Calu3 (cell line): ENCODE measurements around the gene GINS1. TPM values are rescaled to one million over a fixed set of nuclear protein-coding genes. Genes with fewer than 3 reads are reported as not detected.

Experiments used
- BruUV-seq: library from RNA; stranded (reverse); fragments of 400-500 nt; replicated peaks from 2 replicates; lab custom pipeline; 2021; lab: Mats Ljungman, UMichigan
- CTCF ChIA-PET: fragments of 300-600 bp; sonication (Branson Sonifier 250); formaldehyde crosslinking; loops from one replicate; lab custom pipeline; 2022; ENCODE audit warnings: antibody characterized with exemption; lab: Charles Lee
- DNase-seq: peaks from one replicate; pipeline ENCODE4 v3.0.0; 2022
- H3K27ac Mint-ChIP-seq: one replicate; pipeline ENCODE4 v1.8.0; 2022; ENCODE audit warnings: mixed read lengths; ENCODE audit not compliant: unreplicated experiment
- H3K27me3 Mint-ChIP-seq: one replicate; pipeline ENCODE4 v1.8.0; 2022; ENCODE audit warnings: mixed read lengths; ENCODE audit not compliant: unreplicated experiment
- H3K36me3 Mint-ChIP-seq: one replicate; pipeline ENCODE4 v1.8.0; 2022; ENCODE audit warnings: mild to moderate bottlenecking, moderate library complexity, mixed read lengths; ENCODE audit not compliant: insufficient read depth, unreplicated experiment
- H3K4me1 Mint-ChIP-seq: one replicate; pipeline ENCODE4 v1.8.0; 2022; ENCODE audit warnings: mild to moderate bottlenecking, low read depth, mixed read lengths; ENCODE audit not compliant: unreplicated experiment
- H3K4me3 Mint-ChIP-seq: one replicate; pipeline ENCODE4 v1.8.0; 2022; ENCODE audit warnings: mild to moderate bottlenecking, low read depth, moderate library complexity, mixed read lengths; ENCODE audit not compliant: unreplicated experiment
- H3K9me3 Mint-ChIP-seq: one replicate; pipeline ENCODE4 v1.8.0; 2022; ENCODE audit warnings: low read depth, mixed read lengths; ENCODE audit not compliant: unreplicated experiment
- CTCF ChIP-seq: fragments of 200-600 bp; IDR thresholded peaks from one replicate; pipeline ENCODE4 v1.8.0; 2022; ENCODE audit warnings: antibody characterized with exemption; ENCODE audit not compliant: unreplicated experiment
- intact Hi-C: fragments of 100-400 bp; cut with micrococcal nuclease; formaldehyde crosslinking; loops from one replicate; pipeline ENCODE4 v1.10.0; 2022; ENCODE audit not compliant: unreplicated experiment
- total RNA-seq: library from RNA; stranded (reverse); gene quantifications from 2 replicates; pipeline ENCODE4 v1.2.3, GENCODE V29; 2022

Gene GINS1
- total RNA-seq, 1 experiment from 2014 or later: 10.3 TPM

- intact Hi-C loops: no loop called here
- no peaks in the 10 kb centered on the region for H3K36me3 Mint-ChIP-seq
- TF ChIP-seq CTCF: no peak
- no peak overlapping the region for H3K4me3 Mint-ChIP-seq
- no peaks in the 10 kb centered on the region for H3K27me3 Mint-ChIP-seq
- H3K27ac Mint-ChIP-seq: no peak overlapping the region
- no peaks in the 10 kb centered on the region for H3K4me1 Mint-ChIP-seq
- no peak for DNase-seq
- no peaks in the 10 kb centered on the region for H3K9me3 Mint-ChIP-seq
- no TSS peak for BruUV-seq
- CTCF ChIA-PET: no interaction called here
Measured at GRCh38 chr20:25465243-25466135, 58.0 kb downstream of the GINS1 start.

DNA sequence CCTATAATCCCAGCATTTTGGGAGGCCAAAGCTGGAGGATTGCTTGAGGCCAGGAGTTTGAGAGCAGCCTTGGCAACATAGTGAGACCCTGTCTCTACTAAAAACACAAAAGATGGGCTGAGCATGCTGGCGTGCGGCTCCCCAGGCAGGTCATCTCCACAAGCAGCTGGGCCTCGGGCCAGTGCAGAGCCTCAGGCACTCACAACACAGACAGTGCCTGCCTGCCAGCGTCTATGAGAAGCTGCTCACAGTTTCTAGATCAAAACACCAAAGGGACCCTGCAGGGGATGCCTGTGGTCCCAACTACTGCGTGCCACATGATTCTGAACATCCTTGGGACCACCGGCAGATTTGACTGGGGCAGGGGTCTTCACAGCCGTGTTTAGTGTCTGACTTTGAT lies 59.4 kb downstream of the GINS1 start:
- CTCF ChIA-PET: no interaction called here

DNA sequence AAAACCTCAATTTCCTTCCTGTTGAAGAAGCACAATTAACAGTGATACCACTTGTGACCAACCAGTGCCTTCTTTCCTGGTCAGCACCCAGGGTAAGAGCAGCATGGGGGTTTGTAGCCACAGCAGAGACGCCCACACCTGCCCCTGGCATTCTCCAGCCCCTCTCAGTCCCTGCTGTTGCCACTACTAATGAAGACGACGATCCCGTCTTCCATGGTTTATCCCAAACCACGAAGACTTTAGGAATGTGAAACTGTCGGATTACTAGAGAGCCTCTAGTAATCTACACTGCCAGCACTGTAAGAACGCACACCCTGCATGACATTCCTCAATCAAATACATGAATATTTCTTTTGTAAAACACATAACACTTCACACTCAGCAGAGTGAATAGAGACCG lies 60.0 kb downstream of the GINS1 start:
- no TSS peak for BruUV-seq
- TF ChIP-seq CTCF: no peak

More for the DNA sequence above, 59.4 kb downstream of the GINS1 start:
- DNase-seq: no peak
- BruUV-seq: no TSS peak
- TF ChIP-seq CTCF: no peak
- Mint-ChIP-seq H3K27ac (no peak overlapping the region), H3K4me1 (no peaks in the 10 kb centered on the region), H3K4me3 (no peak overlapping the region), H3K27me3 (no peaks in the 10 kb centered on the region), H3K36me3 (no peaks in the 10 kb centered on the region), H3K9me3 (no peaks in the 10 kb centered on the region)
- intact Hi-C loops: no loop called here

GRCh38 chr20:25468126-25469075 lies 60.9 kb downstream of the GINS1 start:
- BruUV-seq: no TSS peak
- no peaks in the 10 kb centered on the region for H3K9me3 Mint-ChIP-seq
- H3K36me3 Mint-ChIP-seq: no peaks in the 10 kb centered on the region
- DNase-seq: no peak
- intact Hi-C loops: no loop called here
- no peak overlapping the region for H3K27ac Mint-ChIP-seq
- no peak overlapping the region for H3K4me3 Mint-ChIP-seq
- CTCF ChIA-PET: no interaction called here
- H3K27me3 Mint-ChIP-seq: no peaks in the 10 kb centered on the region
- no peak for TF ChIP-seq CTCF
- no peaks in the 10 kb centered on the region for H3K4me1 Mint-ChIP-seq

More for the DNA sequence above, 60.0 kb downstream of the GINS1 start:
- intact Hi-C loops: no loop called here
- no peak for DNase-seq
- no peak overlapping the region for H3K4me3 Mint-ChIP-seq
- H3K9me3 Mint-ChIP-seq: no peaks in the 10 kb centered on the region
- H3K27ac Mint-ChIP-seq: no peak overlapping the region
- no peaks in the 10 kb centered on the region for H3K27me3 Mint-ChIP-seq
- CTCF ChIA-PET: no interaction called here
- no peaks in the 10 kb centered on the region for H3K36me3 Mint-ChIP-seq
- no peaks in the 10 kb centered on the region for H3K4me1 Mint-ChIP-seq
